Stomach (tissue), 4 donors: ENCODE results near the gene ZNF584.
A peak's percentile ranks its signal among the peaks of the same experiment; 100 is the strongest.

Source experiments
- CTCF ChIP-seq, 7 experiments: fragments of 450-650 bp in 4 of 7; fragments of 200-600 bp in 3 of 7; sonication (generic) in 3 of 7; IDR thresholded peaks; one replicate each; pipeline ENCODE4 v1.5.1; 2016 to 2019; ENCODE audit warnings: antibody characterized with exemption in 7 of 7, control low read depth in 2 of 7, mild to moderate bottlenecking in 1 of 7
- EP300 ChIP-seq: sonication (generic); formaldehyde crosslinking; IDR thresholded peaks from one replicate; pipeline ENCODE4 v1.6.1; 2017; ENCODE audit warnings: antibody characterized with exemption
- POLR2A ChIP-seq, 4 donors: fragments of 450-650 bp; IDR thresholded peaks; one replicate each; pipeline ENCODE4 v1.6.1; 2016; ENCODE audit warnings: antibody characterized with exemption in 4 of 4, control low read depth in 2 of 4, mild to moderate bottlenecking in 1 of 4, moderate library complexity in 1 of 4
- POLR2AphosphoS5 ChIP-seq, 3 donors: sonication (generic); formaldehyde crosslinking; IDR thresholded peaks; one replicate each; pipeline ENCODE4 v1.6.1; 2016; ENCODE audit warnings: antibody characterized with exemption in 3 of 3

- TF ChIP-seq POLR2AphosphoS5 (IDR thresholded peaks at IDR 0.05) (no peak), CTCF (IDR thresholded peaks at IDR 0.05) (peak in 2 of 7 experiments; percentile 11 to 13), POLR2A (IDR thresholded peaks at IDR 0.05) (no peak), EP300 (no peak)
Measured at GRCh38 chr19:58406818-58407657, 1.4 kb upstream of the ZNF584 start.
